ENCODE measurements around the gene OR2A7.
"Not testable (repeated sequence)": the region's sequence is repeated elsewhere in the genome, so short reads cannot be mapped to it uniquely, and the experiment has no call there.

OR2A7 gene

GRCh38 chr7:144264692-144265091 is at the start of gene OR2A7:
Gene OR2A7 (minus strand): TSS chr7:144264792. CDS start chr7:144259628, 5,164 bp downstream.
- in situ Hi-C loops (cut with MboI; ENCODE audit: low pct_unique_long_range_greater_than_20kb, low sequenced_read_pairs); DNase-seq: not testable (repeated sequence)

- in situ Hi-C loops (cut with MboI; ENCODE audit: low pct_unique_long_range_greater_than_20kb, low sequenced_read_pairs); DNase-seq: not testable (repeated sequence)
Observed at GRCh38 chr7:144311872-144312469, 47.4 kb upstream of the OR2A7 start, which contains the start of gene OR2A1. Gene OR2A1 (plus strand): TSS chr7:144312419. CDS start chr7:144318125, 5,706 bp downstream.

- in situ Hi-C loops (cut with MboI; ENCODE audit: low pct_unique_long_range_greater_than_20kb, low sequenced_read_pairs), result not testable (repeated sequence)
Observed at GRCh38 chr7:144311218-144311617, 46.6 kb upstream of the OR2A7 start.

GRCh38 chr7:144309702-144310101 is 45.1 kb upstream of the OR2A7 start:
- in situ Hi-C loops (cut with MboI; ENCODE audit: low pct_unique_long_range_greater_than_20kb, low sequenced_read_pairs); DNase-seq: not testable (repeated sequence)

More at GRCh38 chr7:144311218-144311617, 46.6 kb upstream of the OR2A7 start:
- DNase-seq, result not testable (repeated sequence)

GRCh38 chr7:144305156-144305555 is 40.6 kb upstream of the OR2A7 start:
- in situ Hi-C loops (cut with MboI; ENCODE audit: low pct_unique_long_range_greater_than_20kb, low sequenced_read_pairs), result not testable (repeated sequence)

GRCh38 chr7:144303607-144304006 is 39.0 kb upstream of the OR2A7 start:
- DNase-seq; in situ Hi-C loops (cut with MboI; ENCODE audit: low pct_unique_long_range_greater_than_20kb, low sequenced_read_pairs): not testable (repeated sequence)

More at GRCh38 chr7:144305156-144305555, 40.6 kb upstream of the OR2A7 start:
- not testable (repeated sequence) for DNase-seq

- in situ Hi-C loops (cut with MboI; ENCODE audit: low pct_unique_long_range_greater_than_20kb, low sequenced_read_pairs); DNase-seq: not testable (repeated sequence)
Observed at GRCh38 chr7:144302578-144303303, 38.1 kb upstream of the OR2A7 start.

- in situ Hi-C loops (cut with MboI; ENCODE audit: low pct_unique_long_range_greater_than_20kb, low sequenced_read_pairs); DNase-seq: not testable (repeated sequence)
Observed at GRCh38 chr7:144293794-144294499, 29.4 kb upstream of the OR2A7 start.

GRCh38 chr7:144292384-144293161 is 28.0 kb upstream of the OR2A7 start:
- in situ Hi-C loops (cut with MboI; ENCODE audit: low pct_unique_long_range_greater_than_20kb, low sequenced_read_pairs); DNase-seq: not testable (repeated sequence)

- DNase-seq; in situ Hi-C loops (cut with MboI; ENCODE audit: low pct_unique_long_range_greater_than_20kb, low sequenced_read_pairs): not testable (repeated sequence)
Observed at GRCh38 chr7:144291607-144292006, 27.0 kb upstream of the OR2A7 start.

GRCh38 chr7:144287171-144287784 is 22.7 kb upstream of the OR2A7 start:
- DNase-seq; in situ Hi-C loops (cut with MboI; ENCODE audit: low pct_unique_long_range_greater_than_20kb, low sequenced_read_pairs): not testable (repeated sequence)

- DNase-seq; in situ Hi-C loops (cut with MboI; ENCODE audit: low pct_unique_long_range_greater_than_20kb, low sequenced_read_pairs): not testable (repeated sequence)
Observed at GRCh38 chr7:144283716-144284115, 19.1 kb upstream of the OR2A7 start.

GRCh38 chr7:144282490-144282889 is 17.9 kb upstream of the OR2A7 start:
- in situ Hi-C loops (cut with MboI; ENCODE audit: low pct_unique_long_range_greater_than_20kb, low sequenced_read_pairs); DNase-seq: not testable (repeated sequence)

- DNase-seq; in situ Hi-C loops (cut with MboI; ENCODE audit: low pct_unique_long_range_greater_than_20kb, low sequenced_read_pairs): not testable (repeated sequence)
Observed at GRCh38 chr7:144281981-144282380, 17.4 kb upstream of the OR2A7 start.

- in situ Hi-C loops (cut with MboI; ENCODE audit: low pct_unique_long_range_greater_than_20kb, low sequenced_read_pairs); DNase-seq: not testable (repeated sequence)
Observed at GRCh38 chr7:144280010-144280409, 15.4 kb upstream of the OR2A7 start.

GRCh38 chr7:144275281-144275680 is 10.7 kb upstream of the OR2A7 start:
- in situ Hi-C loops (cut with MboI; ENCODE audit: low pct_unique_long_range_greater_than_20kb, low sequenced_read_pairs); DNase-seq: not testable (repeated sequence)

- DNase-seq; in situ Hi-C loops (cut with MboI; ENCODE audit: low pct_unique_long_range_greater_than_20kb, low sequenced_read_pairs): not testable (repeated sequence)
Observed at GRCh38 chr7:144269188-144269587, 4.6 kb upstream of the OR2A7 start, which contains the start of gene CTAGE8. Gene CTAGE8 (minus strand): TSS chr7:144269288. CDS start chr7:144269250, 38 bp downstream.

- DNase-seq; in situ Hi-C loops (cut with MboI; ENCODE audit: low pct_unique_long_range_greater_than_20kb, low sequenced_read_pairs): not testable (repeated sequence)
Observed at GRCh38 chr7:144262128-144262527, 2.5 kb downstream of the OR2A7 start.

Measured in KBM-7 (cell line).